ENCODE data around the gene MGA.

The MGA gene

DNA sequence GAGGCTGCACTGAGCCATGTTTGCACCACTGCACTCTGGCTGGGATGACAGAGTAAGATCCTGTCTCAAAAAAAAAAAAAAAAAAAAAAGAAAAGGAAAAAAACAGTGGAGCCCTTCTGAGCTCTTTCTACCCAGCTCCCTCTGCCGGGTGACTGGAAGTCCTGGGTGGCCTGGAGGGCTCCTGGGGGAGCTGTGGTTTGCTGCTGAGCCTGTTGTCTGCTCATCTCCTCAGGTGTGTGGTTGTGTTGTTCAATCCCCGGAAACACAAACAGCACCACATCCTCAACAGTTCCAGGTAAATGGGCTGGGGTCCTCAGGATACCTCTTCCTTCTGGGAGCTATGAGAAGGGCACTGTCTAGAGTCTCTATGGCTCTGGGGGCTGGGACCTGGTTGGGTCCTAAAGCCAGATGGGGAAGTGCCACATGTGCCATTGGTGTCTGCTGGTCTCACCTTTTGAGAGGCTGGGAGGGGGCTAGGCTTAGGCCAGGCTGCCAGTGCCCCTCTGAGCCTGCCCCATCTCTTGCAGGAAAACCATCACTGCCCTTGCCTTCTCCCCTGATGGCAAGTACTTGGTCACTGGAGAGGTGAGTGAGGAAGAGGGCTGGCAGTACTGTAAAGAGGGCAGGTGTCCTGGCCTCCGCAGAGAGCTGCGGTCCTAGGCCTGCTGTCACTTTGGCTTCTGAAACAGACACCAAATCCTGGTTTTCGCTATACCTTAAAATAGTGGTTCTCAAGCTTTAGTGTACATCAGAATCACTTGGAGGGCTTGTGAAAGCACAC is 150.6 kb downstream of the MGA start:
- DNase-seq: no peak

DNA sequence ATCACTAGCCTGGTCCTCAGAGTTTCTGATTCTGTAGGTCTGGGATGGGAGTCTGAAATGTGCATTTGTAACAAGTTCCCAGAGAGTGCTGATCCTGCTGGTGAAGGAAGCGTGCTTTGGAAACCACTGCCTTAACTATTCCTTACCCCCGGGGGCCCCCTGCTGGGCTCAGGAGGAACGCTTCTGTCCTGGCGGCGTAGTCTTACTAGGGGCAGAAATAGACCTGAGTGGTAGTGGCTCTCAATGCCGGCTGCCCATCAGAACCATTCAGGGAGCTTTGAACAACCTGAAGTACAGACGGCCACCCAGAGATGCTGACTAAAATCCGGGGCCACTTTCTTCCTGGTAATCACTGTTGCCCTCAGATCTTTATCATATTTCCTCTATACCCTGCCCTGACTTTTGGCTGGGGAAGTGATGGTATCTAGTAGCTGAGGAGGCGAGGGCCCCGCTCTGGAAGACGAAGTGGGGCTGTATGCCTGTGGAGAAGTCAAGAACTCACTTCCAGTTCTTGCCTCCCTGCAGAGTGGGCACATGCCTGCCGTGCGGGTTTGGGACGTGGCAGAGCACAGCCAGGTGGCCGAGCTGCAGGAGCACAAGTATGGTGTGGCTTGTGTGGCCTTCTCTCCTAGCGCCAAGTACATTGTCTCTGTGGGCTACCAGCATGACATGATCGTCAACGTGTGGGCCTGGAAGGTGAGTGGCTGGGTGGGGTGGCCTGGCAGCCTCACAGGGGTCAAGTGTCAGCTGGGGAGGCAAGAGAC is 151.4 kb downstream of the MGA start:
- DNase-seq: peak; percentile 89

DNA sequence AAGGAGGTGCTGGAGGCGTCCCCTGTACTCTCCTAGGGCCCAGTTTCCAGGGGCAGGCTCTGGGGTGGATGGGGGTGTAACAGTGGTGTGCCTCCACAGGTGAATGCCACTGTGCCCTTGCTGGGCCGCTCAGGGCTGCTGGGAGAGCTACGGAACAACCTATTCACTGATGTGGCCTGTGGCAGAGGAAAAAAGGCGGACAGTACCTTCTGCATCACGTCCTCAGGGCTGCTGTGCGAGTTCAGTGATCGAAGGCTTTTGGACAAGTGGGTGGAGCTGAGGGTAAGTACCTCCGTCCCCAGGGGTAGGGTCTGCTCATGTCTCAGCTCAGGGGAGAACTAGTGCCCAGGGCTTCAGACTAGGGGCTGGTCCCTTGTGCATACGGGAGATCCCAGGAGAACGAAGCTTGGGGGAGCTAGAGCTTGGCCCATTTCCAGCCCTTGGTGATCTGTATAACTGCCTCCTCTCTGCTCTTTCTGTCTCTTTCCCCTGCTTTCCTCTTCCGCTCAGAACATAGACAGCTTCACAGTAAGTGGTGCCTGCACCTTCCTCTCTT is 152.7 kb downstream of the MGA start:
- no peak for DNase-seq

DNA sequence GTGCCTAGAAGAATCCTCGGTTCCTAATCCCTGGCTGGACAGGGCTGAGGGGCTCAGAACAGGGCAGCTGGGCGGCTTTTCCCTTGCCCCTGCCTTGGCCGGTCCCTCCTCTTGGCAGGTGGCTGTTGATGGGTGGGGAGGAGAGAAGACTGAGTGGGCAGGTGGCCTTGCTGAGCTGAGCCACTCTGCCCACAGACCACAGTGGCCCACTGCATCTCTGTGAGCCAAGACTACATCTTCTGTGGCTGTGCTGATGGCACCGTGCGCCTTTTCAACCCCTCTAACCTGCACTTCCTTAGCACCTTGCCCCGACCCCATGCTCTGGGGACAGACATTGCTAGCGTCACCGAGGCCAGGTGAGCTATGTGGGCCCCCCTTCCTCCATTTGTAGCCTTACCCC is 153.2 kb downstream of the MGA start:
- DNase-seq: no peak

DNA sequence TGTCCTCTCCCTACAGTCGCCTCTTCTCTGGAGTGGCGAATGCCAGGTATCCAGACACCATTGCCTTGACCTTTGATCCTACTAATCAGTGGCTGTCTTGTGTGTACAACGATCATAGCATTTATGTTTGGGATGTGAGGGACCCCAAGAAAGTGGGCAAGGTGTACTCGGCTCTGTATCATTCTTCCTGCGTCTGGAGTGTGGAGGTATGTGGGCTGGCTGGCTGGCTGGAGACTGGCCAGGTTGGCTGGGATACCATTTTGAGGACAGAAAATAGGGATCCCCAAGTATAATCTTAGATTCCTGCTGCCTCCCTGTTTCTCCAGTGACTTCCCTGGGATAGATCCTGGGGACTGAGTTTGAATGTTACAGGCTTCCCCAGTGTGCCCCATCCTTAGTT is 154.3 kb downstream of the MGA start:
- no peak for DNase-seq

DNA sequence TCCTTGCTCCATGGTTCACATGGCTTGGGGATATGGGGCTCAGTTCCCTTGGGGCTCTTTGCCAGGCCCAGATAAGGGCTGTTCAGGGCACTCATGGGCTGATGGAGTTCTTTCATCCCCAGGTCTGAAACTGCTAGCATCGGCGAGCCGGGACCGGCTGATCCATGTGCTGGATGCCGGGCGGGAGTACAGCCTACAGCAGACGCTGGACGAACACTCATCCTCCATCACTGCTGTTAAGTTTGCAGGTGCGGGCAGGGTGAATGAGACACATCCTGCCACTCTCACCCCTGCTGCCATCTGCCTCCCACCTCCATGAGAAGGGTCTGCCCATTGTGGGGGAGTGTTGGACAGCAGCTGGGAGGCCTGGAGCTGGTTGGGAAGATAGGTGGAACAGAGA is 156.6 kb downstream of the MGA start:
- no peak for DNase-seq

DNA sequence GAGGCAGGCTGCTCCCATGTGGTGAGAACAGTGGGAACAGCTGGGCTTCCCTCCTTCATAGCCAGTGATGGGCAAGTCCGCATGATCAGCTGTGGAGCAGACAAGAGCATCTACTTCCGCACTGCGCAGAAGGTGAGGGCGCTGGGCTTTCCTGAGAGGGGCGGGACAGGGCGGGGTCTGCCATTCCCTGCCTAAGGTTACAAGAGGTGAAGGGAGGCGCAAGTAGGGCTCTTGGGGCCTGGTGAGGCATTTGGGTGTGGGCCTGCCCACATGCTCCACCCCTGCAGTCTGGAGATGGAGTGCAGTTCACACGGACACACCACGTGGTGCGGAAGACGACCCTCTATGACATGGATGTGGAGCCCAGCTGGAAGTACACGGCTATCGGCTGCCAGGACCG is 157.1 kb downstream of the MGA start:
- DNase-seq: no peak

DNA sequence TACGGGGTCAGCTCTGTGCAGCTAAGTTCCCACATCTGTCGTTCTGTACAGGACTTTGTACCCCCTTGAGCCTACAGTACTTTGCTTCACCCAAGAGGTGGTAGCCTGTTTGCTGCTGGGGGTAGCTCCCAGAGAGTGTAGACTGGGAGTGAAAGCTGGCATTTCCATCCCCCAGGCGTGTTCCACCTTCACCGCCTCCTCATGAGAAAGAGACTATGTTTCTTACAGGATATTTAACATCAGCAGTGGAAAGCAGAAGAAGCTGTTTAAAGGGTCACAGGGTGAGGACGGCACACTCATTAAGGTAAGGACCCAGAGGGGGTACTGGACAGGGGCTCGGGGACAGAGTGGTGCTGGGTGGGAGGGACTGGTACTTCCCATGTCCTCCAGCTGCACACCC is 157.6 kb downstream of the MGA start:
- DNase-seq: no peak

DNA sequence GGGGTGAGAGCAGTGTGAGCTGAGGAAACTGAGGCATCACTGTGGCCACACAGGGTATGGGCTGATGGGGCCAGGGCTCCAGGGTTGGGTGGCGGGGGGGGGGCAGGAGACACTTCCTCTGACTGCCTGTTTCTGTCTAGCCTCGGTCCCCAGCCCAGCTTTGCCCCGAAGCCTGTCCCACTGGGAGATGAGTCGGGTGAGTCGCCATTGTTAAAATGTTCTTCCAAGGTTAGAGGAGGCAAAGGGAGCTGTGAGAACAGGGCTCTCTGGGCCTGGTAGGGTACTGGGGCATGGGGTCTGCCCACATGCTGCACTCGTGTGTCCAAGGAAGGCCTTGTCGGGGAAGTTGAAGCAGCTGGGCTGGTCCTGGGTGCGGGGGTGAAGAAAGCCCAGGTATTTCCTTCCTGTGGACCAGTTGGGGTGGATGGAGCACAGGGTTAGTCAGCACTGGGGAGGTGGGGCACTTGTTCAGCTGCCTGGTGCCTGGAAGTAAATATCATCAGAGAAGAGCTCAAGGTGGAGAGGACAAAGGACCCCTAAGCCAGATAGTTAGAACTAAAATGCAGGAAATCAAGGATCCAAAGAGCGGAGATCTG is 159.3 kb downstream of the MGA start:
- DNase-seq: no peak

DNA sequence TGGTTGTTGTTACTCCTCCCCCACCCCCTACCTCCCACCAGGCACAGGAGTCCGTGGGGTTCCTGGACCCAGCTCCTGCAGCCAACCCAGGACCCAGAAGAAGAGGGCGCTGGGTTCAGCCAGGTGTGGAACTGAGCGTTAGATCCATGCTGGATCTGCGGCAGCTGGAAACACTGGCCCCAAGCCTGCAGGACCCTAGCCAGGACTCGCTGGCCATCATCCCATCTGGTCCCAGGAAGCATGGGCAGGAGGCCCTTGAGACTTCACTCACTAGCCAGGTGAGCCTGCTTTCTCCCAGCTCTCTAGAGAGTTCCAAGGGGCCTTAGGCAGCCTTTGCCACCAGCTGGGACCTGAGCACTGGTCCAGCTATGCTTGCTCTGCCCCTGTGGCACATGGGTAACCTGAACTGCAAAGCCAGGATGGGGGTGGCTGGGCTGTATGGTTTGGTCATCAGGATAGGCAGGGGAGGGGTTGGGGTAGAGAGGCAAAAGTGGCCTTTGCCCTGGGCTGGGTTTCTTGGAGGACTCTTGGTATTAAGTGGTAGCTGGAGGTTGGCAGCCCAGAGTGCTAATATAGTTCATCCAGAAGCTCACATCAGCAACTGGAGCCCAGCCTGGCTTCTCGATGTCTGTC is 160.7 kb downstream of the MGA start:
- no peak for DNase-seq

DNA sequence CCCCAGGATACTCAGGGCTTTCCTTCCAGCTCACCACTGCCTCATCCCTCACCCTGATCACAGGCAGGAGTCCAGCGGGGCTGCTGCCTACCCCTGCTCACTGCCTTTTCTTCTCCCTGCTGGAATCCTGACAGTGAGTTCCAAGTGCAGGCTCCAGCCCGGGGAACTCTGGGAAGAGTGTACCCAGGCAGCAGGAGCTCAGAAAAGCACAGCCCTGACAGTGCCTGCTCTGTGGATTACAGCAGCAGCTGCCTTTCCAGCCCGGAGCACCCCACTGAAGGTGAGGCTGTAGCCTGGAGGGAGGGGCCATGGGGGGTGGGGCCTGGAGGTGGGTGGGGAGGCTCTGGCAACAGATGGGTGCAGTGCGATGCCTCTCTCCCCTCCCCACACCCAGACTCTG is 161.6 kb downstream of the MGA start:
- DNase-seq: no peak

DNA sequence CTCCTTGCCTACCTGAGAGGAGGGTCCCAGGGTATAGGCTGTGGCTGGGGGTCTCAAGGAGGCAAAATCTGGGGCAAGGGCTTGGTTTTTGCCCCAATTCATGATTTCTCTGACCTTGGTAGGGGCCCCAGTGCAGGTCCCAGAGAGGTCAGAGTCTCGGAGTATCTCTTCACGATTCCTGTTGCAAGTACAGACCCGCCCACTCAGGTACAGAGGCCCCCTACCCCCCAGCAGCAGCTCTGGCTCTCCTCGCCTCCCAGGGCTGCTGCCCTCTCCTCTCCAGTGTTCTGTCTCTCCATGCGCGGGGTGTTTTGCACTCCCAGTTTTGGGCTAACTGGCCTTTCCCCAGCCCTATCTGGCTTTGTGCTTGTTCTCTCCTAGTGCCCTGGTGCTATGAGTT is 162.3 kb downstream of the MGA start:
- DNase-seq: no peak

Data from OCI-M1 (cell line).